NCI-H187 treated with DMSO at 0.1 percent for 48 hours (cell line): ENCODE results near the gene FAAP100.
A peak's percentile ranks its signal among the peaks of the same experiment; 100 is the strongest.

Experiments used
- DNase-seq: peaks from one replicate; lab custom pipeline; 2025; lab: John Stamatoyannopoulos, UW

Gene FAAP100

GRCh38 chr17:81556175-81556691 lies 4.1 kb upstream of the FAAP100 start:
- DNase-seq = no peak

DNA sequence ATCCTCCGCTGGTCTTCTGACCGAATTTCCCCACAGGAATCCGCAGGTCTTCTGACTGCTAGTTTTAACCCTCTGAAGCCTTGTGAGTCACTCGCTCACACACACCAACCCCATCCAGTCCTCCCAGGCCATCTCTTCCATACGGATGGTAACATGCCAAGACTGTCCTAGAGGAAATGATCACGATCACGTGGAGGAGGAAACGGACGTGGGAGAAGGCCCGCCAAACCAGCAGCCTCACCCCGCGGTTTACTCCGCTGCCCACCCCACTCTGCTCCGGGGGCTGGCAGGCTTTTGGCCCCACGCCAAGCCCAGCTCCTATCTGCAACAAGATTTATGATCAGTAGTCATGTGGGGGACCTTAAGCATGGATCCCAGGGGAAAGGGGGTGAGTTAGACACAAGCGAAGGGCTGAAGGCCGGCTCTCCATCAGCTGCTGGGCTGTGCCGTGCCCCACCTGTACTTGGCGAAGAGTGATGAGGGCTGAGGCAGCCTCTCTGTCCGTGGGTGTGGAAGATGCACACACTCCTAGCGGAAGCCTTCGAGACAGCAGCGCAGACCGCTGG lies 1.5 kb upstream of the FAAP100 start:
- DNase-seq = no peak

GRCh38 chr17:81553018-81553615 lies 964 bp upstream of the FAAP100 start:
- peak; percentile 66 for DNase-seq

GRCh38 chr17:81551458-81552243 lies 502 bp downstream of the FAAP100 start:
- no peak for DNase-seq

GRCh38 chr17:81550830-81551457 lies 1.2 kb downstream of the FAAP100 start:
- no peak for DNase-seq

- DNase-seq = no peak
Observed at GRCh38 chr17:81550285-81550684, 1.9 kb downstream of the FAAP100 start.

DNA sequence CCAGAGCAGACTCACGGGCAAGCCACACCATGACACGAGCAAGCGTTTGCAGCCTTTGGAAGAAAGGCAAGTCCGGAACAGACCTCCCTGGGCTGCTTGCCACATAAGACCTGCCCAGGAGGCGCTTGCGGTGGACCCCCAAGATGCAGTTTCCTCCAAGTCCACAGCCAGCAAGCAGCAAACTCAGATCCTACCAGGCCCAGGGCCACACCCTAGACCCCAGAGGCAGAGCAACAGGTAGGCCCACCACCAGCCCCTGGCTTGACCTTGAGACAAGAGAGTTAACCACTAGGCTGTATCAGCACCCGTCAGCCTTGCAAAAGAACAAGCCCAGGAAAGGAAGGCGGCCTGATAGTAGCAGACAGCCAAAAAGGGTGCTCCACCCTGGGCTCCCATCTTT lies 2.3 kb downstream of the FAAP100 start:
- DNase-seq = no peak

DNA sequence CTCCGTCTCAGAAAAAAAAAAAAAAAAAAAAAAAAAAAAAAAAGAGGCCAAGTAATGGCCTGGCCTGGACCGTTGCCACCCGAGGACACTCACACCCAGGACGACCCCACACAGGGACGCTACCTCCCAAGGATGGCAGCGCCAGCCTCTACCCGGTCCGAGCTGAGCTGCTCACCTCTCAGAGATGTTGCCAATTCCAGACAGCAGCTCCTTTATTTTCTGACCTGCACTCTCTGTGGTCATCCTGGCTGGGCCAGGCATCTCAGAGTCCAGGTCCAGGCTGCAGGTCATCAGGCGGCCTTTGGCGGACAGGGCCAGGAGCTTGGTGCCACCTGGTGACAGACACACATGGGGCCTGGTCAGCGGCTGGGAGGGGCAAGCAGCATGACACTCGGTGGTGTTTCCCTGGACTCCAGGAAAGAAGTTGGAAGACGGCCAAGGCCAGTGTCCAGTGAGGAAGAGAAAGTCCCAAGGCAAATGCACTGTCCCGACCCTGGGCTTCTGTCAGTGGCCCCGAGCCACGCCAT lies 3.1 kb downstream of the FAAP100 start:
- DNase-seq = no peak

GRCh38 chr17:81547614-81547982 lies 4.6 kb downstream of the FAAP100 start:
- no peak for DNase-seq

GRCh38 chr17:81546906-81547613 lies 5.1 kb downstream of the FAAP100 start:
- DNase-seq = no peak

DNA sequence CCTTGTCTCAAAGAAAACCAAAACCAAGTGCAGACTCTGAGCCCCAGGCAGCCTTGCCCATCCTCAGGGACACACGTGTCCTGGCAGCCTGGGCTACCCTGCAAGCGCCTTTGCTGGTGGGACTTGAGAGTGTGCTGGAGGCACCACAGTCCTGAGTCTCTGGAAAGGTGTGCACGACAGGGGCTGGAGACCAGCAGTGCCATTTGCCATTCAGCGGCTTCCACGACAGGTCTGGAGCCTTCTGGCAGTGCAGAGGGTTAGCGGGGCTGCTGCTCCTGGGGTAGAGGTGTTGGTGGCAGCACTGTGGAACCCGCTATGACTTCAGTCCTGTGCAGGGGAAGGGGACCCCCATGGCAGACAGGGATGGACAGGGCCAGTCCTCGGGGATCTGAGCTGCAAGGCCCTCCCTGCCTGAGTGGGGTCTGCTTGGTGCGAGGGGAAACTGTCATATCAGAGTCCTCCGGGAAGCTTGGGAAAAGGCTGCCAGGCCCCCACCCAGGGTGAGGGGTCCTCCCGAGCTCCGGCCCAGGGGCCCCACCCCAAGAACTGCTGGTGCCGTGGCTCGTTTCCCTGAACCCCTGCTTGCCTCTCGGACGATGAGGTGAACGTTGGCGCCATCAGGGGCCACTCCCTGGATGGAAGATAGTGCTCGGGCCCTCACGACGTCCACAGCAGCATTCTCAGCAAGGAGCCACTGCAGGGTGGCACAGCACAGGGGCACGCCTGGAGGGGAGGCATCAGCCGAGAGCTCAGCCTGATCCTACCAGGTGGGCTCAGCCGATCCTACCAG lies 6.8 kb downstream of the FAAP100 start:
- DNase-seq = no peak

GRCh38 chr17:81544281-81544974 lies 7.7 kb downstream of the FAAP100 start:
- DNase-seq = no peak

DNA sequence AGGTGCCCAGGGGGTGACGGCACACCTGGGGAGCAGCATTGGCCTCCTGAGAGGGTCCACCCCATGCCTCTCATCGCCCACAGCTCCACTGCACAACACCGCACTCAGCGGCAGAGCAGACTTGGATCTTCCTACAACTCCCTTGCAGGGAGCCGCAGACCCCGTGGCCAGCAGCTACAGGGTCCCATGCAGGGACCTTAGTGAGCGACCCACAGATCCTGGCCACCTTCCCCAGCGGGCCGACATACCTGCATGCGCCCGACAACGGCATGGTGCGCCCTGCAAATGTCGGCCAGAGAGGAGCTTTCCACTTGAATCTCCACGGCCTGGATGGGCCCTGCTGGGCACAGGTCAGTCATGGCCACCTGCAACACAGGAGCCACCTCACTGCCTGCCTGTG lies 8.4 kb downstream of the FAAP100 start:
- no peak for DNase-seq

- DNase-seq = no peak
Observed at GRCh38 chr17:81543339-81543675, 8.8 kb downstream of the FAAP100 start.

- no peak for DNase-seq
Observed at GRCh38 chr17:81542431-81543338, 9.5 kb downstream of the FAAP100 start.

- DNase-seq = no peak
Observed at GRCh38 chr17:81541123-81541522, 11.0 kb downstream of the FAAP100 start.

DNA sequence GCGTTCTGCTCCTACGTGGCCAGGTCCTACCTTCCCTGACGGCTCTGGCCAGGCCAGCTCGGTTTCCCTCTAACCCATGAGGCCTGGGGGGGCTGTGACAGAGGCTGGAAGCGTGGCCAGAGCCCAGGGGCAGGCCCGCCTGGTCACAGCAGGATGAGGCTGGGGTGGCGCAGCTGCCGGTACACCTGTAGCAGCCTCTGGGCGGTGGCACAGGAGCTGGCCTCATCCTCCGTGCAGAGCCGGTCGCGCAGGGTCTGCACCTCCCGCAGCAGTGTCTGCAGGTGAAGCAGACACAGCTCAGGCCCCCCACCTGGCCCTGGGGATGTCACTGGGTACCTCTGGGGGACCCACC lies 11.5 kb downstream of the FAAP100 start:
- no peak for DNase-seq

GRCh38 chr17:81539961-81540675 lies 12.0 kb downstream of the FAAP100 start:
- no peak for DNase-seq

DNA sequence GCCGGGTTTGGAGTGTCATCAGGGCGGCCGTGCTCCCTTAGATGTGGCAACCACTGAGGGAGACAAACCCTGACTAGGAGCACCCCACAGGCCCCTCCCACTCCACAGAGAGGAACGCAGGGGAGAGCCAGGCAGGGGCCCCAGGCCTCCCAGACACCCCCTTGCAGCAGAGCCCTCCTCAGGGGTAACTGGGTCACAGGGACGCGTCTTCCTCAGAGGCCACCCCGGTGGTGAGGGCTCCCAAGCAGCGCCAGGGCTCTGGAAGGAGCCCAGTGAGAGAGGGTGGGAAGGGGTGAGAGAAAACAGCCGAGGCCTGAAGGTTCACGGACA lies 12.6 kb downstream of the FAAP100 start:
- DNase-seq = no peak
